Large intestine (tissue), 3 donors: ENCODE data around the gene PLA2G4E. TPM values are rescaled to one million over a fixed set of nuclear protein-coding genes. Genes with fewer than 3 reads are reported as not detected.

ENCODE experiments used
- DNase-seq, 2 donors: peaks; one replicate each; pipeline versions ENCODE4 v3.0.0 to v3.0.0-alpha.2; 2013
- H3K27ac ChIP-seq: one replicate; pipeline ENCODE4 v1.5.1; 2013; ENCODE audit warnings: low read length
- H3K27me3 ChIP-seq: 2 replicates; pipeline ENCODE4 v1.6.1; 2013; ENCODE audit warnings: low read length; ENCODE audit not compliant: control insufficient read depth, insufficient read depth
- H3K36me3 ChIP-seq: 2 replicates; pipeline ENCODE4 v1.6.1; 2013; ENCODE audit warnings: low read length; ENCODE audit not compliant: control insufficient read depth, insufficient read depth
- H3K4me1 ChIP-seq: one replicate; pipeline ENCODE4 v1.6.1; 2013; ENCODE audit warnings: low read length; ENCODE audit not compliant: control insufficient read depth, insufficient read depth
- H3K4me3 ChIP-seq: one replicate; pipeline ENCODE4 v1.5.1; 2013; ENCODE audit warnings: low read length
- H3K9me3 ChIP-seq: one replicate; pipeline ENCODE4 v1.6.1; 2013; ENCODE audit warnings: mild to moderate bottlenecking, low read depth, low read length, moderate library complexity; ENCODE audit not compliant: control insufficient read depth
- WGBS: methylation state at CpG from one replicate; pipeline ENCODE4 v1.1.5; 2013; ENCODE audit warnings: low lambda C conversion rate; ENCODE audit not compliant: insufficient coverage; 5-methylcytosine and 5-hydroxymethylcytosine counted together
- polyA plus RNA-seq: library from polyadenylated mRNA; unstranded; fragments of 120-200 nt; gene quantifications from one replicate; pipeline ENCODE4 v1.2.1, GENCODE V29; 2013

Gene PLA2G4E
- polyA plus RNA-seq, 1 donor = 0.43 TPM

- no peaks in the 10 kb centered on the region for H3K36me3 ChIP-seq
- H3K4me3 ChIP-seq = no peak overlapping the region
- no peaks in the 10 kb centered on the region for H3K9me3 ChIP-seq
- H3K27ac ChIP-seq = no peak overlapping the region
- WGBS = no CpG with 5 or more reads among the region's 17 CpGs
- DNase-seq = no peak
- no peaks in the 10 kb centered on the region for H3K27me3 ChIP-seq
- H3K4me1 ChIP-seq = peaks cover 10% of the 10 kb centered on the region
Observed at GRCh38 chr15:41983621-41984571, 36.9 kb downstream of the PLA2G4E start.

GRCh38 chr15:41983221-41983620 is 37.6 kb downstream of the PLA2G4E start:
- H3K36me3 ChIP-seq = no peaks in the 10 kb centered on the region
- H3K4me1 ChIP-seq = peaks cover 10% of the 10 kb centered on the region
- no peaks in the 10 kb centered on the region for H3K9me3 ChIP-seq
- WGBS = 100% methylated on average over 1 of the region's 7 CpGs
- no peak for DNase-seq
- no peaks in the 10 kb centered on the region for H3K27me3 ChIP-seq
- no peak overlapping the region for H3K27ac ChIP-seq
- H3K4me3 ChIP-seq = no peak overlapping the region

- Histone ChIP-seq H3K36me3 (no peaks in the 10 kb centered on the region), H3K9me3 (no peaks in the 10 kb centered on the region), H3K4me3 (no peak overlapping the region), H3K27me3 (no peaks in the 10 kb centered on the region), H3K4me1 (peaks cover 10% of the 10 kb centered on the region), H3K27ac (no peak overlapping the region)
- WGBS = no CpG with 5 or more reads among the region's 10 CpGs
- no peak for DNase-seq
Observed at GRCh38 chr15:41982133-41982930, 38.5 kb downstream of the PLA2G4E start.

DNA sequence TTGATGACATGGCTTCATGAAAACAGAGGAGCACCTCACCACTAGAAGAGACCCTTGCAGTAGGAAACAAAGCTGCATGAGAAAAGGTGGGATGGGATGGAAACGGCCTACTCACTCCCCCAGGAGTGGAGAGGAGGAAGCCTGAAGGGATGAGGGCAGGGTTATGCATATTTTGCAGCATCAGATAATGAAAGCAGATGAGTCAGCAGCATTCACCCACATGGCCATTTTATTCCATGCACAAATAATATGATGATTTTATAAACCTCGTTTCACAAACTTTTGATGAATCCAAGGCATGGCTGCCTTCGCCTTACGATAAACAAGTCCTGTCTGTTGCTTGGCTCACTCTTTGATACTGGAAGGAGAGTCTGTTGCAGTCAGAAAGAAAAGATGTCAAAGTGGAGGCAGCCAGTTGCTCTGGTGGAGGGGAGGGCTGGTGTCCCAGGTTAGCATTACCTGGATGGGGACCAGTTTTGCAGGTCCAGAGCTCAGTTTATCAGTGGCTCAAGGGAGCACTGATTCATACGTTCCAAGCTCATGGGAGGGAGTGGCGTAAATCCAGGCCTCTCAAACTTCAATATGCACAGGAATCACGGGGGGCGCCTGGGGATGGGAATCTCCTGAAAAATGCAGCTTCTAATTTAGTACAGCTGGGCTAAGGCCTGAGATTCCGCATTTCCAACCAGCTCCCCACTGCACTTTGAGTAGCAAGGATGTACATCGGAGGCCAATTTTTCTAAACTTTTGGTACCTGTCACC is 39.3 kb downstream of the PLA2G4E start:
- H3K9me3 ChIP-seq = no peaks in the 10 kb centered on the region
- no CpG with 5 or more reads among the region's 10 CpGs for WGBS
- DNase-seq = no peak
- H3K4me3 ChIP-seq = no peak overlapping the region
- H3K36me3 ChIP-seq = no peaks in the 10 kb centered on the region
- no peaks in the 10 kb centered on the region for H3K27me3 ChIP-seq
- no peak overlapping the region for H3K27ac ChIP-seq
- peaks cover 10% of the 10 kb centered on the region for H3K4me1 ChIP-seq

- Histone ChIP-seq H3K4me3 (no peak overlapping the region), H3K27me3 (no peaks in the 10 kb centered on the region), H3K27ac (no peak overlapping the region), H3K9me3 (no peaks in the 10 kb centered on the region), H3K36me3 (no peaks in the 10 kb centered on the region), H3K4me1 (peaks cover 10% of the 10 kb centered on the region)
- peak in 1 of 2 donors; percentile 18 for DNase-seq
- WGBS = 60% methylated on average over 2 of the region's 7 CpGs
Observed at GRCh38 chr15:41980654-41981323, 40.1 kb downstream of the PLA2G4E start.

- 83% methylated on average over 1 of the region's 5 CpGs for WGBS
- H3K27me3 ChIP-seq = no peaks in the 10 kb centered on the region
- H3K4me3 ChIP-seq = no peak overlapping the region
- peaks cover 10% of the 10 kb centered on the region for H3K4me1 ChIP-seq
- peak overlapping the region; percentile 2 for H3K27ac ChIP-seq
- H3K36me3 ChIP-seq = no peaks in the 10 kb centered on the region
- no peaks in the 10 kb centered on the region for H3K9me3 ChIP-seq
- peak in 1 of 2 donors; percentile 16 for DNase-seq
Observed at GRCh38 chr15:41979493-41980266, 41.2 kb downstream of the PLA2G4E start.

- WGBS = no CpG with 5 or more reads among the region's 4 CpGs
- no peak for DNase-seq
- no peaks in the 10 kb centered on the region for H3K36me3 ChIP-seq
- H3K27ac ChIP-seq = no peak overlapping the region
- peaks cover 10% of the 10 kb centered on the region for H3K4me1 ChIP-seq
- H3K9me3 ChIP-seq = no peaks in the 10 kb centered on the region
- H3K27me3 ChIP-seq = no peaks in the 10 kb centered on the region
- no peak overlapping the region for H3K4me3 ChIP-seq
Observed at GRCh38 chr15:41978534-41978933, 42.3 kb downstream of the PLA2G4E start.

DNA sequence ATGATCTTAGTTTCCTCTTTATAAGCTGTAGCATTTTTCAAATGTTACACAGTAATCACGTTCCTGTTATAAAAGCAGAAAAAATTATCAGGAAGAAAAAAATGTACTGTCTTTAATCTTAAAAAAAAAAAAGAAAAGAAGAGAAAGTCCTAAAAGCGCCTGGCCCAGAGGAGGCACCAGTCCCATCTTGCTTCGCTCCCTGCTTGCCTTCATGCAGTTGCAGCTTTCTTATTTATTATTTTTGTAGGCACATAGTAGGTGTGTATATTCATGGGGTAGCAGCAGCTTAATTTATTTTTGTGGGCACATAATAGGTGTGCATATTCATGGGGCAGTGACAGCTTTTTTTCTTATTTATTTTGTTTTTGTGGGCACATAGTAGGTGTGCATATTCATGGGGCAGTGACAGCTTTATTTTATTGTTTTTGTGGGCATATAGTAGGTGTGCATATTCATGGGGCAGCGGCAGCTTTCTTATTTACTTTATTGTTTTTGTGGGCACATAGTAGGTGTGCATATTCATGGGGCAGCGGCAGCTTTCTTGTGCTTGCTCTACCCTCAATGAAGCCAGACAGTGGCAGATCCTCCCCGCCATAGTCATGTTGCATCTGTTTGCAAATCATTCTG is 43.0 kb downstream of the PLA2G4E start:
- no peaks in the 10 kb centered on the region for H3K36me3 ChIP-seq
- H3K27me3 ChIP-seq = no peaks in the 10 kb centered on the region
- WGBS = 81% methylated on average over 2 of the region's 6 CpGs
- H3K4me1 ChIP-seq = peaks cover 10% of the 10 kb centered on the region
- no peak overlapping the region for H3K4me3 ChIP-seq
- DNase-seq = no peak
- no peaks in the 10 kb centered on the region for H3K9me3 ChIP-seq
- no peak overlapping the region for H3K27ac ChIP-seq

- Histone ChIP-seq H3K27ac (no peak overlapping the region), H3K9me3 (no peaks in the 10 kb centered on the region), H3K4me3 (no peak overlapping the region), H3K27me3 (no peaks in the 10 kb centered on the region), H3K36me3 (no peaks in the 10 kb centered on the region), H3K4me1 (peaks cover 10% of the 10 kb centered on the region)
- no peak for DNase-seq
- 61% methylated on average over 2 of the region's 2 CpGs for WGBS
Observed at GRCh38 chr15:41975669-41976068, 45.2 kb downstream of the PLA2G4E start.
